GM18907 (cell line): ENCODE data around the gene RRP12.
"Not testable (repeated sequence)": the region's sequence is repeated elsewhere in the genome, so short reads cannot be mapped to it uniquely, and the experiment has no call there.

ENCODE experiments used
- ATAC-seq: cut with Tn5 transposase; IDR thresholded peaks from one replicate; pipeline ENCODE4 v1.9.1; 2021; ENCODE audit warnings: mild to moderate bottlenecking, moderate library complexity; ENCODE audit not compliant: unreplicated experiment

The RRP12 gene

GRCh38 chr10:97367126-97367649 lies 34.0 kb downstream of the RRP12 start:
- no peak for ATAC-seq

DNA sequence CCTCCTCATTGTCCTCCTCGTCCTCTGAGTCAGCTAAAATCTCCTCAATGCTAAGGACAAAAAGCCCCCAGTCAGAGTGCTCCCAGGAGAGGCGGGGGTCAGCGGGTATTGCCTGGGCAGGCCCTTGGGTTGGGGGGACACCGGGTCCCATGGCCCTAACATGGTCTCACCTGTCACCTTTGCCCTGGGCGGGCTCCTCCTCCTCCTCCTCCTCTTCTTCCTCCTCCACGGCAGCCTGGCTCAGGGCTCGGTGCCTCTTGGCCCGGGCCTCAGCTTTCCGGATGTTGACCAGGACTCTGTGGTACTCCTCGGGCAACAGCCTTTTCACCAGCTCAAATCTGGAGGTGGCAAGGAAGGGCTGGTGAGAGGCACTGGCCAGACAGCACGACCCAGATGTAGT lies 34.6 kb downstream of the RRP12 start:
- ATAC-seq, result no peak

- ATAC-seq, result no peak
Measured at GRCh38 chr10:97365761-97366351, 35.3 kb downstream of the RRP12 start.

DNA sequence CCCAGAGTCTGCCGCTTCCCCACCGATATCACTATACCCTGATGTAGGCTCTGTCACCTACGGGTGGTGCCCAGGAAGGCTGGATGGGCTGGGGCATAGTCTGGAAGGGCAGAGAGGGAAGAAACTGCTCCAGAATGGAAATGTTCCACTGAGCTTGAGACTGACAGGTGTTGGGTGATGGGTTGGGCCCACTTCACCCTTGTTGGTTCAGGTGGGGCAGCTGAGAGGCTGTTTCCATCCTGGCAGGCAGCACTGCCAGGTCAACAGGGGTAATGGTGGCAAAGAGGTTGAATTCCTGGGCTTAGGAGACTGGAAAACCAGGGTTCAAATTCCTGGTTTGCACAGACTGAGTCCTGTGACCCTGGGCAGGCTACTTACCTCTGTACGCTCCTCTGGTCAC lies 38.1 kb downstream of the RRP12 start:
- ATAC-seq, result no peak

DNA sequence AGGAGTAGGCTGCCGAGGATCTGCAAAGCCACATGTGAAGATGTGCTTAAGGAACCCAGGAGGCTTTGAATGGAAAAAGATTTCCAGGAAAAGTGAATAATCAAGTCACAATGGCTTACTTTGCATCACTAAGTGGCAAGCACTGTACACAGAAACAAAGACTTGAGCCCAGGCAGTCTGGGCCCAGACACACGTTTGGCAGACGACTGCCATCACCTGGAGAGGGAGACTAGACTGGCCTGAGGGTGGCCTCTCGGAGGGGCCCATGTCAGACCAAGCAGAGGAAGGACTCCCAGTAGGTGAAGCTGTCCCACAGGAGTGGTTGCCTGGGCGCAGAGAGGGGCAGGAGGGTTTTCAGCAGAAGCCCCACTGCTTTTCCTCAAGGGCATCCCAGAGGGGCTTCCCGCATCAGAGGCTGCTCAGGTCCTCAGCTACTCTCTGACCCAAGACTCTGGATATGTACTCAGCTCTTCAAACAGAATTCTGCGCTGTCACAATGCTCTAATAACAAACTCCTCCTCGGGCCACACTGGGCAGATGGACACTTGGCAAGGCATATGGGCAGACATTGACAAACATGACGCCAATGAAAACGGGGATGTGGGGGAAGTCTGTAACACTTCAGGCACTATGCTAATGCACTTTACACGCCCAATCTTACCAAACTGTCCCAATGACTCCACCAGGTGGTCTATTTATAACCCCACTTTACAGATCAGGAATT lies 38.7 kb downstream of the RRP12 start:
- ATAC-seq, result no peak

GRCh38 chr10:97361537-97361901 lies 39.6 kb downstream of the RRP12 start:
- no peak for ATAC-seq

DNA sequence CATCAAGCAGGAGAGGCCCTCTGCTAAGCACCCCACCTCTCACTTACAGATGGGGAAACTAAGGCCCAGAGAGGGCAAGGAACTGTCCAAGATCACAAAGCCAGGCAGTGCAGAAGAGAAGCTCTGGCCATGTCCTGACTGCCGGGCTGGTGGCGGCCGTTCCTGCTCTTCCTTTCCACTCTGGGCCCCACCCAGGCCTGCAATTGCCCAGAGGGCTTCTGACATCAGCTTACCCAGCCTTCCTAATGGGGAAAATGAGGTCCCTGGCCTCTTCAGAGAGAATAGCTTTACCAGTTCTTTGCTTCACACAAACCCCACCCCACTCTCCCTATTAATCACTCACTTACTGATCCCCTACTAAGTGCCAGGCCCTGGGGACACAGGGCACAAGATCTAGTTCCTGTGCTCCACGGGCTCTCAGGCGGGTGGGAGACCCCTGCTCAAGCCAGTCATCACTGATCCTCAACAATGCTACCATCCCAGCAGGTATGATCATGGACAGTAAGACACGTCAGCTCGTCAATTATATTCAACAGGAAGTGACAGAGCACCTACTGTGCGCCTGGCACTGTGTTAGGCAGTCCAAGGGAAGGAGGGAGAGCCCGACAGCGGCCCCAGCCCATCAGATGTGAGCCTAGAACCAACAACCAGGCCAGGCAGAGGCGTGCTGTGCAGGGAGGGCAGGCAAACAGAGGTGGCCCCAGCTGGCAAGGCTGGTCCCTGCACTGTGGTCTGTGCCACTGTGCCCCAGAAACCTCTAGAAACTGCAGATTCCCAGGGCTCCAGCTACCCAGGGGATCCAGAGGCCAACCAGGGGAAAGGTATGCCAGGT lies 40.2 kb downstream of the RRP12 start:
- no peak for ATAC-seq

- no peak for ATAC-seq
Measured at GRCh38 chr10:97358781-97359180, 42.4 kb downstream of the RRP12 start.

GRCh38 chr10:97358349-97358748 lies 42.8 kb downstream of the RRP12 start:
- ATAC-seq, result no peak

GRCh38 chr10:97356918-97357317 lies 44.2 kb downstream of the RRP12 start:
- no peak for ATAC-seq

DNA sequence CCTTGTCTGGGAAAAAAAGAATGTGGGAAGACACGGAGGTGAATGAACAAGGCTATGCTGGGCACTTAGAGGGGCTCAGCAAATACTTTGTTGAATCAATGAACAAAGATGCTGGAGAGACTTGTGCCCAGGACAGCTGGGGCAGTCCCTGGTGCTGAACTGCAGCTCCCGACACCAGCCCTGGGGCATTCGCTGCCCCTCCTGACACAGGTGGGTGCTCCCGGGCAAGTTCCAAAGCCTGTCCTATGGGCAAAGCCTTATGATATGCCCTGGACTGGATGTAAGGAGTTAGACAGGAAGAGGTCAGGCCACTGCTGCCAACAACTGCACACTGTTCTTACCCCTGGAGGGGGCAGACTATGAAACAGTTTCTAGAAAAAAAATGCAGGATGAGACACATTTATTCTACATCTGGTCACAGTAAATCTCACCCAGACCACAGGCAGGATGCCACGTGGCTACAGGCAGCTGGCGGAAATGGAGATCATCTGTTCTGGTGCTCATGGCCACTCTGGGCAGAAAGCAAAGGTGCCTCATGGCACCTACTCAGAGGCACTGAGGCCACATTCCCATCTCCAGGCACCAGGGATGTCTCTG lies 44.7 kb downstream of the RRP12 start:
- no peak for ATAC-seq

GRCh38 chr10:97355571-97355975 lies 45.6 kb downstream of the RRP12 start:
- no peak for ATAC-seq

- ATAC-seq, result no peak
Measured at GRCh38 chr10:97353945-97354344, 47.2 kb downstream of the RRP12 start.

GRCh38 chr10:97349752-97350513 lies 51.2 kb downstream of the RRP12 start:
- ATAC-seq, result no peak

DNA sequence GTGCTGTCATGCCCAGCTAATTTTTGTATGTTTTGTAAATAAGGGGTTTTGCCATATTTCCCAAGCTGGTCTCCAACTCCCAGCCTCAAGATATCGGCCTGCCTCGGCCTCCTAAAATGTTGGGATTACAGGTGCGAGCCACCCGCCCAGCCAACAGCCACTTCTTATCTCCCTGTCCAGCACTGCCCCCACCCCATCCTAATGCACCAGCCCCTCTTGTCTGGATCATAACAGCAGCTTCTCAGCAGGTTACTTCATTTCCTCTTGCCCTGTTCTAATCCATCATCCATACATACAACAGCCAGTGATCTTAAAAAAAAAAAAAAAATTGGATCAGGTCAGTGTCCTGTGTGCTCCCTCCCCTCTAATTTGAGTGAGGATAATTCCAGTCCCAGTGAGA lies 53.8 kb downstream of the RRP12 start:
- ATAC-seq, result no peak

- not testable (repeated sequence) for ATAC-seq
Measured at GRCh38 chr10:97343664-97344063, 57.5 kb downstream of the RRP12 start.

GRCh38 chr10:97341416-97341815 lies 59.7 kb downstream of the RRP12 start:
- ATAC-seq, result no peak

- ATAC-seq, result no peak
Measured at GRCh38 chr10:97338041-97338440, 63.1 kb downstream of the RRP12 start.

DNA sequence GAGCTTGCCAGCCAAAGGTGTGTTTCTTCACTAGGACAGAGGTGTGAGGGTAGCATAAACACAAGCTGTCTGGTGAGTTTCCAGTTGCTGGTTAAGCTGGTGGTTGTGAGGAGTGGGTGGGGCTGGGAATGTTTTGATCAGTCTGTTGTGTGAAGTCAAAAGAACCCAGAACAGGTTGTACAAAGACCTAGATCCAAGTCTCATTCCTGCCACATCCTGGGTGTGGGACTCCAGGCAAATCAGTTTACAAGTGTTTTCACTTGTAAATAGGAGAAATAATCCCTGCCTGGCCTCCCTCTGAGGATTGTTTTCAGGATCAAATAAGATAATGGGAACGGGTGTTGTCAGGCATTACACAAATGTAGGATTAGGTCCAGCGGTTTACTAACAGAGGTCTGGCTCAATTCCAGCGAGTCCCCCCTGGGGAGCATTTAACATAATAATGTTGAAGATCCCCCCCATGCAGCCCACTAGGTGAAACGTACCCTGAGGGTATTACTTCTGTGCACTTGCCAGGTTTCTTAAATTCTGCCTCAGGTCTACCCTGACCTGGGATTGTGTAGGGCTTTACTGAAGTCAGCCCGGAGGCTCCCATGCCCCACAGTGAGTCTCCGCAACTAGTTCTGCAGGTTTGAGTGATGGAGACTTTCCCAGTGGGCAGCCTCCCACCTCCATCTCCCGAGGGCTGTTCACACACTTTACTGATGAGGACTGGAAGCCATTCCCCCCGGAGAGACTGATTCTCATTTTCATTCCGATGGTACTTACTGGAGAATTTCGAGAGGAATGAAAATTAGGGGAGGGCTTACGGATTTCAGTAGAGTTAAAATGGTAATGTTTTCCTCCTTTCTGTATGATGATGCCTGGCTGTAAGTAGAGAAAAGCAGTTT lies 64.0 kb downstream of the RRP12 start:
- ATAC-seq, result no peak

GRCh38 chr10:97336446-97336845 lies 64.7 kb downstream of the RRP12 start:
- no peak for ATAC-seq
